SK-N-MC (cell line): ENCODE measurements around the gene PJA1.

ENCODE experiments used
- DNase-seq: peaks from one replicate; pipeline ENCODE4 v3.0.0-alpha.2; 2011; ENCODE audit warnings: low read depth, low spot score
- H3K27ac ChIP-seq: fragments of 200-600 bp; sonication (generic); 2 replicates; pipeline ENCODE4 v1.5.1; 2016; ENCODE audit warnings: mixed run types
- H3K36me3 ChIP-seq: fragments of 200-600 bp; sonication (generic); 2 replicates; pipeline ENCODE4 v1.6.1; 2017; ENCODE audit warnings: antibody characterized with exemption, low read length, mixed read lengths; ENCODE audit not compliant: insufficient read depth
- H3K4me3 ChIP-seq: fragments of 200-600 bp; sonication (generic); 2 replicates; pipeline ENCODE4 v1.5.1; 2016
- H3K9ac ChIP-seq: fragments of 200-600 bp; sonication (generic); 2 replicates; pipeline ENCODE4 v1.8.0; 2017; ENCODE audit warnings: mixed run types, mixed read lengths; ENCODE audit not compliant: insufficient read length
- H3K9me3 ChIP-seq: fragments of 200-600 bp; sonication (generic); 2 replicates; pipeline ENCODE4 v1.6.1; 2017; ENCODE audit warnings: low read depth, mild to moderate bottlenecking, antibody characterized with exemption, low read length, moderate library complexity, mixed read lengths
- EZH2 ChIP-seq: fragments of 200-600 bp; sonication (generic); IDR thresholded peaks from one replicate; pipeline ENCODE4 v1.6.1; 2017; ENCODE audit warnings: antibody characterized with exemption
- FOXP2 ChIP-seq: optimal IDR thresholded peaks from 2 replicates; pipeline ENCODE3; 2011; ENCODE audit warnings: mild to moderate bottlenecking, moderate library complexity; ENCODE audit not compliant: insufficient read depth; ENCODE audit errors: extremely low read length, control extremely low read depth
- POLR2AphosphoS5 ChIP-seq: IDR thresholded peaks from 2 replicates; pipeline ENCODE4 v1.6.1; 2012; ENCODE audit warnings: mild to moderate bottlenecking, low read depth, low read length, borderline replicate concordance

The PJA1 gene

GRCh38 chrX:69142788-69143469, 22.3 kb downstream of the PJA1 start:
- peak overlapping the region; percentile 37; the same call in 1 of the 2 replicates for H3K27ac ChIP-seq
- no peak overlapping the region for H3K4me3 ChIP-seq
- DNase-seq: no peak
- H3K9ac ChIP-seq: no peak overlapping the region
- no peaks in the 10 kb centered on the region for H3K9me3 ChIP-seq
- TF ChIP-seq FOXP2: no peak
- no peak for TF ChIP-seq POLR2AphosphoS5
- TF ChIP-seq EZH2: no peak
- no peaks in the 10 kb centered on the region for H3K36me3 ChIP-seq

DNA sequence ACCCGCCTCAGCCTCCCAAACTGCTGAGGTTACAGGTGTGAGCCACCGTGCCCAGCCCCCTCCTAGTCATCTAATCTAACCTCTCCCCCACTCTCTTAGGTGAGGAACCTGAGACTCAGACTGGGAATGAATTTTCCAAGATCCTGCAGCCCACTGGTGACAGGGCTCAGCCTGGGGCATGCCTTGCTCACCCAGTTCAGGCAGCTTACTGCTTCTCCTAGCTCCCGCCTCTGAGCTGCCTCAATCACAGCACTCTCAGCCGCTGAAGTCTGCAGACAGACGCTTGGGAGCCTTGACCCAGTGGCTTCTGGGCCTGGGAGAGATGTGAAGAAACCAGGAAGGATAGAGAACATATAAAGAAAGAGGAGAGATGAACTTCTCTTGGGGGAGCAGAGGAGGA, 24.4 kb downstream of the PJA1 start:
- no peak overlapping the region for H3K9ac ChIP-seq
- no peaks in the 10 kb centered on the region for H3K9me3 ChIP-seq
- no peak overlapping the region for H3K4me3 ChIP-seq
- H3K36me3 ChIP-seq: no peaks in the 10 kb centered on the region
- no peak overlapping the region for H3K27ac ChIP-seq
- no peak for DNase-seq
- TF ChIP-seq EZH2: no peak
- no peak for TF ChIP-seq POLR2AphosphoS5
- TF ChIP-seq FOXP2: no peak

GRCh38 chrX:69139516-69139915, 25.7 kb downstream of the PJA1 start:
- no peaks in the 10 kb centered on the region for H3K9me3 ChIP-seq
- H3K36me3 ChIP-seq: no peaks in the 10 kb centered on the region
- DNase-seq: no peak
- H3K27ac ChIP-seq: no peak overlapping the region
- H3K9ac ChIP-seq: no peak overlapping the region
- no peak for TF ChIP-seq POLR2AphosphoS5
- no peak for TF ChIP-seq EZH2
- TF ChIP-seq FOXP2: no peak
- H3K4me3 ChIP-seq: no peak overlapping the region

DNA sequence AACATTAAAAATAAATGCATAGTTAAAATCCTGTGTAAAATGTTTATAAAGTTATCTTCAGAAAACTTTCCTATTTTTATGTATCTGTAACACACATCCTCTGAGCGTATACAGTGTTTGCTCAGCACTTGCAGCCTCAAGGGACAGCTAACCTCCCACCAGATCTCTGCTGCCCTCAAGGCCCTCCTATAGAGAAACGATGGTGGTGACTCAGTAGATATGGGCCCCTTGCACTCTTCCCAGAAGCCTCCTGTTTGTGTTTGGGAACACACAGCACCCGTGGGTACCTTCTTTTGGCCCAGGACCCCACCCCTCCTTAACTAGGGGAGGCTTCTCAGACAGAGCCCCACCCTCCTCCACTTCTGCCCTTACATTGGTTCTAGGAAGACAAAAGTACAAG, 26.7 kb downstream of the PJA1 start:
- no peaks in the 10 kb centered on the region for H3K36me3 ChIP-seq
- H3K4me3 ChIP-seq: no peak overlapping the region
- no peak overlapping the region for H3K27ac ChIP-seq
- no peaks in the 10 kb centered on the region for H3K9me3 ChIP-seq
- no peak for DNase-seq
- no peak overlapping the region for H3K9ac ChIP-seq
- TF ChIP-seq FOXP2 (no peak), POLR2AphosphoS5 (no peak), EZH2 (no peak)

- no peak for TF ChIP-seq FOXP2
- no peak overlapping the region for H3K27ac ChIP-seq
- DNase-seq: no peak
- no peaks in the 10 kb centered on the region for H3K9me3 ChIP-seq
- H3K4me3 ChIP-seq: no peak overlapping the region
- H3K36me3 ChIP-seq: no peaks in the 10 kb centered on the region
- H3K9ac ChIP-seq: no peak overlapping the region
Measured at GRCh38 chrX:69138118-69138390, 27.2 kb downstream of the PJA1 start.

DNA sequence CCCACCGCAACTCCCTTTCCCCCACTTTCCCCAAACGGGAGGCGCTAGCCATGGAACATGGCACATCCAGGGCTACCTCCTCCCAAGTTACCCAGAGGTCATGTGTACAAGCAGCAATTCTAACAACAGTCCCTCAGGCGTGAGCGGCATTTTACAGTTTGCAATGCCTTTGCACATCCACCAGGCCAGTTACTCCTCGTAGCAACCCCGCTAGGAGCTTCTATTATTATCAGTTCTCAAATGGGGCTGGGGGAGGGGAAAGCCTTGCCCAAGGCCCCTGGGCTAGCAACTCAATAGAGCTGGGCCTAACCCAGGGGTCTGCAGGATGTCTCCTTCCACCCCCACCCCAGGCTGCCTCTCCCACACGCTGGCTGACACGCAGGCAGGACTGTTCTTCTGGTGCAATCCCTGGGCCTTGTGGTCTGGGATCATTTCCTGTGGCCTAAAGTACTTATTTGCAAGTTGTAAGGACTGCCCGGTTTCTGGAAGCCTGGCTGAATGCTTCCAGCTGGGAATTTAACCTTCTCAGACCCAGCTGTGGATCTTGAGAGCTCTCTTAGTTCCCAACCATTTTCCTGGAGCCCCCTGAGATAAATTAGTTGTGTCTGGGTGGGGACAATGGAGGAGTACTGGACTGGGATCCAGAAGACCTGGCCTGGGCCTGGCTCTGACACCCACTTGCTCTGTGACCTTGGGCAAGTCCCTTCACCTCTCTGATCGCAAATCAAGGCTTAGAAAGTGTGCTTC, 27.7 kb downstream of the PJA1 start:
- no peak for TF ChIP-seq EZH2
- no peak for TF ChIP-seq FOXP2
- no peak for TF ChIP-seq POLR2AphosphoS5
- Histone ChIP-seq H3K4me3 (no peak overlapping the region), H3K9ac (no peak overlapping the region), H3K27ac (no peak overlapping the region), H3K9me3 (no peaks in the 10 kb centered on the region), H3K36me3 (no peaks in the 10 kb centered on the region)
- no peak for DNase-seq

DNA sequence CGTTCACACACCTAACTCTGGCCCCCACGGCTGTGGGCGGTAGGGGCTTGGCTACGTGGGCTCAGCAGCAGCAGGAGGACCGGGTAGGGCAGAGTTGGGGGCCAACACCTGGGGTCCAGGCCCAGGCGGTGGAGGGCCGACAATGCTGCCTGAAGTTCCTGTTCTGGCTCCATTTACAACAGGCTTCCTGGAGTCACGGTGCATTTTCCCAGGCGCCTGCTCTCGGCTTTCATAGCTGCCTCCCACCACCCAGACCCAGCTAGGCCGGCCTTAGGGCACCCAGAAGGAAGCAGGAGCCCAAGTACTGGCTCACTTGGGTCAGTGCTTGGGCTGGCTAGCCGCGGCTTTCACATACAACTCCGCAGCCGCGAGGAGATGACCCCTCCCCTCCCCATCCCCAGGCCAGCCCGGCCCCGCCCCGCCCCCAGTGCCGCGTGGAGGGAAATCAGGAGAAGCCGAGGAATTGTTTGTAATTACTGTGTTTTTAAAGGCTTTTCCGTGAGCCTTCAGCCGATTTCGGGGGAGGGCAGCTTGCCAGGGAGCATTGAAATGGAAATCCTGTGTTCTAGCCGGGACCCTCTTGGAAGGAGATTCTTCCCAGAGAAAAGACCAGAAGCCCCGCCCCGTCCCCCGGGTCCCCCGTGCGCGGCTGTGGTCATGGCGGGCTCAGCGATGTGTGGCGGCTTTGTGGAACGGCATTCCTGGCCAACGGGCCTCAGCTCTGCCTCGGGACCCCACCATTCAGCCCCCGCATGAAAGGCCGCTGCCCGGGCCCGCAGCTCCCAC, 28.5 kb downstream of the PJA1 start:
- Histone ChIP-seq H3K4me3 (no peak overlapping the region), H3K36me3 (no peaks in the 10 kb centered on the region), H3K9me3 (no peaks in the 10 kb centered on the region), H3K9ac (no peak overlapping the region), H3K27ac (no peak overlapping the region)
- TF ChIP-seq POLR2AphosphoS5 (no peak), FOXP2 (no peak), EZH2 (no peak)
- DNase-seq: no peak

- H3K36me3 ChIP-seq: no peaks in the 10 kb centered on the region
- DNase-seq: no peak
- H3K4me3 ChIP-seq: no peak overlapping the region
- no peak for TF ChIP-seq FOXP2
- no peak for TF ChIP-seq POLR2AphosphoS5
- TF ChIP-seq EZH2: no peak
- no peaks in the 10 kb centered on the region for H3K9me3 ChIP-seq
- no peak overlapping the region for H3K27ac ChIP-seq
- no peak overlapping the region for H3K9ac ChIP-seq
Measured at GRCh38 chrX:69133921-69134542, 31.2 kb downstream of the PJA1 start.

- Histone ChIP-seq H3K36me3 (no peaks in the 10 kb centered on the region), H3K9ac (no peak overlapping the region), H3K9me3 (no peaks in the 10 kb centered on the region), H3K27ac (no peak overlapping the region), H3K4me3 (no peak overlapping the region)
- TF ChIP-seq FOXP2 (no peak), EZH2 (no peak), POLR2AphosphoS5 (no peak)
- DNase-seq: no peak
Measured at GRCh38 chrX:69131886-69132285, 33.4 kb downstream of the PJA1 start.
